GM03348 (cell line): Measurements from ENCODE around the gene ZNF445.
"Not testable (repeated sequence)": the region's sequence is repeated elsewhere in the genome, so short reads cannot be mapped to it uniquely, and the experiment has no call there.

Experiments used
- DNase-seq: peaks from one replicate; pipeline ENCODE4 v3.0.0; 2012; ENCODE audit warnings: low spot score

The ZNF445 gene

GRCh38 chr3:44398853-44399252 lies 78.6 kb downstream of the ZNF445 start:
- DNase-seq: no peak

DNA sequence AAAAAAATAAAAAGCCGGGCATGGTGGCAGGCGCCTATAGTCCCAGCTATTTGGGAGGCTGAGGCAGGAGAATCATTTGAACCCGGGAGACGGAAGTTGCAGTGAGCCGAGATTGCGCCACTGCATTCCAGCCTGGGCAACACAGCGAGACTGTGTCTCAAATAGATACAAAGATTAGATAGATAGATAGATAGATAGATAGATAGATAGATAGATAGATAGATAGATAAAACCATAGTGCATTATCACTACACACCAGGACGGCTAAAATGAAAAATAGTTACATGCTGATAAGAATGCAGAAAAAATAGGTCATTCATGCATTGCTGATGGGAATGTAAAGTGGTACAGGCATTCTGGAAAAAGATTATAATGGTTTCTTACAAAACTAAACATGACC lies 79.2 kb downstream of the ZNF445 start:
- DNase-seq: not testable (repeated sequence)

- DNase-seq: no peak
Observed at GRCh38 chr3:44396200-44397171, 81.0 kb downstream of the ZNF445 start.

DNA sequence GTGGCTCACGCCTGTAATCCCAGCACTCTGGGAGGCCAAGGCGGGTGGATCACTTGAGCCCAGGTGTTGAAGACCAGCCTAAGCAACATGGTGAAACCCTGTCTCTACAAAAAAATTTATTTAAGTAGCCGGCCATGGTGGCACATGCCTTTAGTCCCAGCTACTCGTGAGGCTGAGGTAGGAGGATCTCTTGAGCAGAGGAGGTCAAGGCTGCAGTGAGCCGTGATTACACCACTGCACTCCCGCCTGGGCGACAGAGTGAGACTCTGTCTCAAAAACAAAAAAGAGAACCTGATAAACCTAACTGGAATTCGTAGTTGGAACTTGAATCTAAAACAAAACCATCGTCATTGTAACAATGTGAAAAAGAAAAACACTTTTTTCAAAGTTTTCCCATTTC lies 81.8 kb downstream of the ZNF445 start:
- no peak for DNase-seq

GRCh38 chr3:44392489-44392888 lies 85.0 kb downstream of the ZNF445 start:
- no peak for DNase-seq

DNA sequence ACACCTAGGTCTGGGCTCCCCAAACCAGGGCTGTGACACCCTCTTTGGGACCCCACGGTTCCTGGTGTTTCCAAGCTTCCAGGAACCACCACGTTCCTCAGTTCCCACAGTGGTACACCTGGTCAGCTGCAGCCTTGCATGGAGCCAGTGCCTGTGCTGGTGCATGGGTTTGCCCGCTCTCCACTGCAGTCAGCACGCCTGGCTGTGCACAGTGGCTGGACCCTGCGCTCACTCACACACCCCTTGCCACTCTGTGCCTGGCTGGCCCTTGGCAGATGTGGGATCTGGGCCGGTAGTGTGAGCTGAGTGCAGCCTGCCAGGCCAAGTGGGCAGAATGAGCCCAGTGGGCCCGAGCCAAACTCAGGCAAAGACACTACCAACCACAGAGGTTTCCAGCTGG lies 90.1 kb downstream of the ZNF445 start:
- DNase-seq: no peak
